SK-N-SH (cell line): ENCODE measurements around the gene EDARADD. TPM values are rescaled to one million over a fixed set of nuclear protein-coding genes. Genes with fewer than 3 reads are reported as not detected.

ENCODE experiments used
- CTCF ChIA-PET: fragments of 300-600, 350-600 bp; formaldehyde crosslinking; extraction: SDS; loops from one replicate; lab custom pipeline; 2021; lab: Yijun Ruan, JAX
- POLR2A ChIA-PET: fragments of 350-600 bp; sonication (Branson Sonifier 250); formaldehyde crosslinking; extraction: SDS; loops from one replicate; lab custom pipeline; 2020; ENCODE audit warnings: antibody characterized with exemption, inconsistent platforms; lab: Yijun Ruan, JAX
- DNase-seq: peaks from one replicate; pipeline ENCODE4 v3.0.0; 2012
- H2AFZ ChIP-seq: fragments of 200-600 bp; sonication (generic); 2 replicates; pipeline ENCODE4 v1.8.1; 2016; ENCODE audit warnings: antibody characterized with exemption, mild to moderate bottlenecking, low read depth
- H3F3A ChIP-seq: fragments of 200-600 bp; sonication (generic); replicated peaks from 2 replicates; pipeline ENCODE3; 2016; ENCODE audit warnings: antibody characterized with exemption, mild to moderate bottlenecking; ENCODE audit not compliant: insufficient read depth
- H3K27ac ChIP-seq, 2 experiments: fragments of 200-500 bp in 1 of 2; fragments of 200-600 bp in 1 of 2; sonication (Bioruptor generic) in 1 of 2; sonication (generic), shearing (Covaris generic) in 1 of 2; 2 replicates each; pipeline versions ENCODE4 v1.5.1 to v1.6.1; 2014 to 2016; ENCODE audit warnings: low read depth in 2 of 2, inconsistent platforms in 1 of 2, low read length in 1 of 2, mild to moderate bottlenecking in 1 of 2, mixed read lengths in 1 of 2
- H3K27me3 ChIP-seq: fragments of 200-600 bp; sonication (generic), shearing (Covaris generic); 2 replicates; pipeline ENCODE4 v1.6.1; 2016; ENCODE audit warnings: mixed run types; ENCODE audit not compliant: insufficient read depth
- H3K36me3 ChIP-seq, 2 experiments: fragments of 200-500 bp in 1 of 2; fragments of 200-600 bp in 1 of 2; sonication (Bioruptor generic) in 1 of 2; sonication (generic) in 1 of 2; replicated peaks in 1 of 2; 2 replicates each; pipeline versions ENCODE3 to v1.5.1; 2014 to 2016; ENCODE audit warnings: low read length in 1 of 2, mild to moderate bottlenecking in 1 of 2; ENCODE audit not compliant: insufficient read depth in 2 of 2, control insufficient read depth in 1 of 2
- H3K4me1 ChIP-seq, 2 experiments: fragments of 200-500 bp in 1 of 2; fragments of 200-600 bp in 1 of 2; sonication (Bioruptor generic) in 1 of 2; sonication (generic), shearing (Covaris generic) in 1 of 2; 2 replicates each; pipeline versions ENCODE4 v1.5.1 to v1.6.1; 2014 to 2016; ENCODE audit warnings: low read depth in 1 of 2, low read length in 1 of 2, mixed run types in 1 of 2; ENCODE audit not compliant: insufficient read depth in 2 of 2, control insufficient read depth in 1 of 2
- H3K4me2 ChIP-seq: fragments of 200-600 bp; sonication (generic), shearing (Covaris generic); 2 replicates; pipeline ENCODE4 v1.6.1; 2017; ENCODE audit warnings: mixed run types
- H3K4me3 ChIP-seq, 2 experiments: fragments of 200-500 bp in 1 of 2; fragments of 200-600 bp in 1 of 2; sonication (Bioruptor generic) in 1 of 2; sonication (generic), shearing (Covaris generic) in 1 of 2; 2 replicates each; pipeline versions ENCODE4 v1.5.1 to v1.8.1; 2014 to 2016; ENCODE audit warnings: low read depth in 2 of 2, inconsistent platforms in 1 of 2, low read length in 1 of 2, mild to moderate bottlenecking in 1 of 2, mixed read lengths in 1 of 2, moderate library complexity in 1 of 2
- H3K79me2 ChIP-seq: fragments of 200-600 bp; sonication (generic); 2 replicates; pipeline ENCODE4 v1.8.1; 2017; ENCODE audit warnings: mild to moderate bottlenecking; ENCODE audit not compliant: insufficient read depth
- H3K9ac ChIP-seq: fragments of 200-600 bp; sonication (generic); 2 replicates; pipeline ENCODE4 v1.6.1; 2017; ENCODE audit warnings: mixed run types
- H3K9me2 ChIP-seq: fragments of 200-600 bp; sonication (generic); 2 replicates; pipeline ENCODE4 v1.6.1; 2017; ENCODE audit warnings: mixed run types
- H3K9me3 ChIP-seq: fragments of 200-600 bp; sonication (generic); 2 replicates; pipeline ENCODE4 v1.6.1; 2017; ENCODE audit warnings: mixed run types, mild to moderate bottlenecking, moderate library complexity
- H4K20me1 ChIP-seq: fragments of 200-600 bp; sonication (generic); 2 replicates; pipeline ENCODE4 v1.6.1; 2017; ENCODE audit warnings: mild to moderate bottlenecking, mixed run types; ENCODE audit not compliant: insufficient read depth
- ELF1 ChIP-seq: IDR thresholded peaks from 2 replicates; pipeline ENCODE4 v1.4.0; 2012
- EP300 ChIP-seq, 2 experiments: IDR thresholded peaks; 2 replicates each; pipeline versions ENCODE4 v1.4.0 to v1.6.1; 2012; ENCODE audit warnings: borderline replicate concordance in 1 of 2, low read depth in 1 of 2, low read length in 1 of 2
- EZH2phosphoT487 ChIP-seq: fragments of 200-600 bp; sonication (generic); IDR thresholded peaks from 2 replicates; pipeline ENCODE4 v1.6.1; 2017; ENCODE audit warnings: low read depth, mixed run types, mild to moderate bottlenecking, antibody characterized with exemption, moderate library complexity, borderline replicate concordance
- FOSL2 ChIP-seq: IDR thresholded peaks from 2 replicates; pipeline ENCODE4 v1.4.0; 2012; ENCODE audit warnings: low read depth, mild to moderate bottlenecking, moderate library complexity, borderline replicate concordance
- GATA2 ChIP-seq: sonication (generic); formaldehyde crosslinking; IDR thresholded peaks from 2 replicates; pipeline ENCODE4 v1.5.0; 2020; ENCODE audit warnings: mild to moderate bottlenecking, missing genetic modification reagents
- IRF3 ChIP-seq: fragments of 150-350 bp; IDR thresholded peaks from 2 replicates; pipeline ENCODE4 v1.6.1; 2016; ENCODE audit warnings: mild to moderate bottlenecking, low read depth, low read length
- JUND ChIP-seq: IDR thresholded peaks from 2 replicates; pipeline ENCODE4 v1.4.0; 2012
- NFIC ChIP-seq: IDR thresholded peaks from 2 replicates; pipeline ENCODE4 v1.4.0; 2012; ENCODE audit warnings: borderline replicate concordance
- NRF1 ChIP-seq: IDR thresholded peaks from 2 replicates; pipeline ENCODE4 v1.6.1; 2012; ENCODE audit warnings: low read depth, mild to moderate bottlenecking, low read length
- PBX3 ChIP-seq: IDR thresholded peaks from 2 replicates; pipeline ENCODE4; 2012
- POLR2AphosphoS5 ChIP-seq: IDR thresholded peaks from 2 replicates; pipeline ENCODE4 v1.6.1; 2012; ENCODE audit warnings: low read depth, low read length
- RXRA ChIP-seq: IDR thresholded peaks from 2 replicates; pipeline ENCODE4 v1.4.0; 2012; ENCODE audit warnings: low read depth, mild to moderate bottlenecking, borderline replicate concordance
- TCF12 ChIP-seq: IDR thresholded peaks from 2 replicates; pipeline ENCODE4 v1.4.0; 2012
- TEAD4 ChIP-seq: IDR thresholded peaks from 2 replicates; pipeline ENCODE4 v1.4.0; 2012; ENCODE audit warnings: mild to moderate bottlenecking, borderline replicate concordance; ENCODE audit not compliant: insufficient read depth
- YY1 ChIP-seq: IDR thresholded peaks from 2 replicates; pipeline ENCODE4 v1.4.0; 2012; ENCODE audit warnings: low read depth, mild to moderate bottlenecking
- whole genome bisulfite sequencing: methylation state at CpG from one replicate; pipeline ENCODE4 v1.1.6; 2017; ENCODE audit warnings: low lambda C conversion rate; 5-methylcytosine and 5-hydroxymethylcytosine counted together
- polyA plus RNA-seq, 3 experiments: library from polyadenylated mRNA; depleted of rRNA; stranded (reverse); fragments of >200 nt; gene quantifications; 2 replicates each; pipeline ENCODE4 v1.2.3, GENCODE V29; 2012
- TF ChIP-seq, protein P1 (sequence below): fragments of 200-600 bp; sonication (generic); IDR thresholded peaks from 2 replicates; pipeline ENCODE4 v1.6.1; 2017; ENCODE audit warnings: antibody characterized with exemption, mild to moderate bottlenecking, moderate library complexity

Gene EDARADD
- polyA plus RNA-seq, 1 of the 3 experiments (the other 2 are of a cell fraction): not detected

DNA sequence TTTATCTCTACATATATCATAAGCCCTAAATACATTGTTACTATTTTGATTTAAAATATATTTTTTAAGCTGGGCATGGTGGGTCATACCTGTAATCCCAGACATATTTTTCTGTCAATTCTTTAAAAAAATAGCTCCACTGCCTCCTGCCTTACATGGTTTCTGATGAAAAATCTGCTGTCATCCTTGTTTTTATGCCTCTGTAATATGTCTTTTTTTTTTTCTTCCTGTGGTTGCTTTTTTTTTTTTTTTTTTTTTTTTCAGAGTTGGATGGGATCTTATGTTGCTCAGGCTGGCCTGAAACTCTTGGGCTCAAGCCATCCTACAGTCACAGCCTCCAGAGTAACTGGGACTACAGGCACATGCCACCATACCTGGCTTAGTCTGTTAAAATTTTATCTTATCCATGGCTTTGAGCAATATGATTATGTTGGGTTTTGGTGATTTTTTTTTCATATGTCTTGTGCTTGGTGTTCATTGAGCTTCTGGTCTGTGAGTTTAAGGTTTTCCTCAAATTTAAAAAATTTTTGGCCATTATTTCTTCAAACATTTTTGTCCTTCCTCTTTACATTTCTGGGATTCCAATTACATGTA, 12.4 kb upstream of the EDARADD start:
- no peak overlapping the region for H3K9ac ChIP-seq
- no peak overlapping the region for H2AFZ ChIP-seq
- no peaks in the 10 kb centered on the region for H3K9me2 ChIP-seq
- H3K4me1 ChIP-seq: no peaks in the 10 kb centered on the region
- DNase-seq: no peak
- H3K27me3 ChIP-seq: no peaks in the 10 kb centered on the region
- H3K36me3 ChIP-seq: no peaks in the 10 kb centered on the region
- ChIA-PET POLR2A (no interaction called here), CTCF (interaction anchor here (1.8 kb wide), 1 partner anchor 14 kb away, joined by 8 read pairs; no protein-coding TSS in a partner anchor)
- no peak overlapping the region for H3K4me2 ChIP-seq
- H3F3A ChIP-seq: no peaks in the 10 kb centered on the region
- H3K4me3 ChIP-seq: no peak overlapping the region
- TF ChIP-seq EP300 (IDR thresholded peaks at IDR 0.05; ENCODE audit: borderline replicate concordance in 1 of 2, low read depth in 1 of 2, low read length in 1 of 2) (no peak), IRF3 (no peak), GATA2 (CRISPR knock-in tag) (no peak), YY1 (no peak), PBX3 (no peak), TCF12 (no peak), POLR2AphosphoS5 (no peak), TEAD4 (no peak), RXRA (no peak), NFIC (no peak), FOSL2 (no peak)
- TF ChIP-seq, protein P1, sequence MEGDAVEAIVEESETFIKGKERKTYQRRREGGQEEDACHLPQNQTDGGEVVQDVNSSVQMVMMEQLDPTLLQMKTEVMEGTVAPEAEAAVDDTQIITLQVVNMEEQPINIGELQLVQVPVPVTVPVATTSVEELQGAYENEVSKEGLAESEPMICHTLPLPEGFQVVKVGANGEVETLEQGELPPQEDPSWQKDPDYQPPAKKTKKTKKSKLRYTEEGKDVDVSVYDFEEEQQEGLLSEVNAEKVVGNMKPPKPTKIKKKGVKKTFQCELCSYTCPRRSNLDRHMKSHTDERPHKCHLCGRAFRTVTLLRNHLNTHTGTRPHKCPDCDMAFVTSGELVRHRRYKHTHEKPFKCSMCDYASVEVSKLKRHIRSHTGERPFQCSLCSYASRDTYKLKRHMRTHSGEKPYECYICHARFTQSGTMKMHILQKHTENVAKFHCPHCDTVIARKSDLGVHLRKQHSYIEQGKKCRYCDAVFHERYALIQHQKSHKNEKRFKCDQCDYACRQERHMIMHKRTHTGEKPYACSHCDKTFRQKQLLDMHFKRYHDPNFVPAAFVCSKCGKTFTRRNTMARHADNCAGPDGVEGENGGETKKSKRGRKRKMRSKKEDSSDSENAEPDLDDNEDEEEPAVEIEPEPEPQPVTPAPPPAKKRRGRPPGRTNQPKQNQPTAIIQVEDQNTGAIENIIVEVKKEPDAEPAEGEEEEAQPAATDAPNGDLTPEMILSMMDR: no peak
- no peaks in the 10 kb centered on the region for H3K79me2 ChIP-seq
- no peak overlapping the region for H3K27ac ChIP-seq
- H4K20me1 ChIP-seq: no peaks in the 10 kb centered on the region
- no peaks in the 10 kb centered on the region; the same call in 1 of the 2 replicates for H3K9me3 ChIP-seq

GRCh38 chr1:236388332-236388731, 5.8 kb upstream of the EDARADD start:
- 43% methylated on average over 2 of the region's 2 CpGs for WGBS
- H3K27ac ChIP-seq: no peak overlapping the region
- no peaks in the 10 kb centered on the region for H3K79me2 ChIP-seq
- CTCF ChIA-PET: no interaction called here
- no peaks in the 10 kb centered on the region for H3K9me3 ChIP-seq
- no peak overlapping the region for H3K4me2 ChIP-seq
- DNase-seq: no peak
- POLR2A ChIA-PET: no interaction called here
- H3K9me2 ChIP-seq: no peaks in the 10 kb centered on the region
- H3K36me3 ChIP-seq: no peaks in the 10 kb centered on the region
- H4K20me1 ChIP-seq: no peaks in the 10 kb centered on the region
- H3K4me3 ChIP-seq: no peak overlapping the region
- H3K27me3 ChIP-seq: no peaks in the 10 kb centered on the region
- no peak for TF ChIP-seq EZH2phosphoT487
- TF ChIP-seq NRF1: no peak
- no peak for TF ChIP-seq JUND
- TF ChIP-seq ELF1: no peak
- TF ChIP-seq RXRA: no peak
- no peak for TF ChIP-seq TEAD4
- no peak overlapping the region for H3K9ac ChIP-seq
- no peaks in the 10 kb centered on the region for H3F3A ChIP-seq
- no peak overlapping the region for H2AFZ ChIP-seq
- H3K4me1 ChIP-seq: no peaks in the 10 kb centered on the region
